Measurements from ENCODE around the gene MMP17.
A peak's percentile ranks its signal among the peaks of the same experiment; 100 is the strongest.

Gene MMP17

DNA sequence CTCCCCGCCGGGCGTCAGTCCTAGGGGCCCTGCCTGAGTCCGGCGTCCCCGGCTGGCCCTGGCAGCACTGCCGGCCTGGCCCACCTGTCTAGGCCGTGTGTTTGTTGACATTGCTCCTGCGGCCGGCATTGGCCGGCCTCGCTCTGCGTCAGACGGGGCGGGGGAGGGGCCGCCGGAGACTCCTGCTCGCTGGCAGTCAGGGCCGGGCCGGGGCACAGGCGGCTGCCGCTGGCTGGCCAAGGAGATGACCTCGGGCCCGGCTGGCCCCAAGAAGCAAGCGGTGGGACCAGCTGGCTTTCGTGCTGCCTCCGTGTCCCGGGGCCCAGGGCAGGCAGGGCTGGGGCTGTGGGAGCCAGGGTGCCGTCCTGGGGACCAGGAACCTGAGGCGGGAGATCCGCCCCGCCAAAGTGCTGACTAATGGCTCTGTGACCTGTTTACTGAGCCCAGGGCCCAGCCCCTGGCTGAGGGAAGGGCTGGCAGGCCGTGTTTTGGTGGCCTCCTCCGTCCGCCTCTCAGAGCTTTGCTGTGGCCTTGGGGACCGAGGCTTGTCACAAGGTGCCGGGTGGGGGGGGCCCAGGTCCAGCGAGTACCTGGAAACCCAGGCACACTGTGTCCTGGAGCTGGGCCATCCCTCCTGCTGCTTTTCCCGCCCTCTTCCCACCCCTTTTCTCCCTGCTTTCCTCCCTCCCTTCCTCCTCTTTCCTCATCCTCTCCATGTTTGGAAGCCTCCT lies 68.1 kb downstream of the MMP17 start:
- no peak for DNase-seq

DNA sequence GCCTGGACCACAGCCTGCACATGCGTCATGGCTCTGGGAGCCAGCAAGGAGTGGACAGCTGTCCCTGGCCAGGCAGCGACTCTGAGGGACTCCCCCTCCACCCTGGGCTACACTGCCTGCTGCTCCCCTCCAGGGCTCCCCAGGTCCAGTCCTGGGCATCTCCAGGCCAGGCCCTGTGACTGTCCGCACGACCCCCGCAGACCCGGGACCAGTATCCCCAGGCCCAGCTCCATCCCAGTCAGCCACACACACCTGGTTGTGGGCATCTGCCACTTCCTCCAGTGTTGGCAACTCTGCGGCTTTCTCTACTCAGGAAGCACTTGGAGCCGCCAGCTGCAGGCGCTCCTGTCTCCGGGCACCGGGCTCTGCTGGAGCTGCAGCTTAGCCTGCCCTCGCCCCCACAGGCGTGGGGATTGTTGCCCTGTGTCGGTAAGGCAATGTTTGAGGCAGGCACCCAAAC lies 68.6 kb downstream of the MMP17 start:
- no peak for DNase-seq

DNA sequence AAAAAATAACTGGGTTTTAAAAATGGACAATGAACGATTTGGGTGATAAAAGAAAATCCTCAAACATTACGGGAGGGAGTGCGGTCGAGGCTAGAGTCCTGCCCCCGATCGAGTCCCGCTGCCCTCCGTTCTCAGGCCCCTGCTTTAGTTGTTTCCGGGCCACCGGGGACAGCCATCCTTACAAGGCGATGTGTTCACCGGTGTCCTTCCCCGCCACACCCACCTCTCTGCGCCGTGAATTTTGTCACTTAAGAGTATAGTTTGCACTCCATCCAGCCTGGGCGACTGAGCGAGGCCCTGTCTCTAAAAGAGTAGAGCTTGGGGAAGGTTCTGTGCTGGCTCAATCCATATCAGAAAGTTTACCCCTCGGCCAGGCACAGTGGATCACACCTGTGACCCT lies 69.1 kb downstream of the MMP17 start:
- DNase-seq: no peak

DNA sequence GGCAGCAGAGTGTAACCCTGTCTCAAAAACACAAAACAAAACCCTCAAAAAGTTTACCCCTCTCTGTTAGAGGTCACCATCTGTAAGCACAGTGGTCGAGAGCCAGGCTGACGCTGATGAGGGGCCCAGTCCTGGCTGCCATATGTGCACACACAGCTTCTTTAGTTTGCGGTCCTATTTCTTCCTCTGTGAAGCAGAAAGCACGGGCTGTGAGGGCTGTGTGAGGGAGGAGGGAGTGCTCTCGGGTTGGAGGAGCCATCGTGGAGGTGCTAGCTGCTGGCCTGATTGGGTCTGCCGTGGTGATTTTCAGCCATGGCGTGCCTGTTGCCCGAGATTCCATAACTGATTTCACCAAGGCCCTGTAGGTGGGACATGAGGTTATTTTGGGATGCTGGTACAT lies 69.7 kb downstream of the MMP17 start:
- DNase-seq: peak; percentile 32

DNA sequence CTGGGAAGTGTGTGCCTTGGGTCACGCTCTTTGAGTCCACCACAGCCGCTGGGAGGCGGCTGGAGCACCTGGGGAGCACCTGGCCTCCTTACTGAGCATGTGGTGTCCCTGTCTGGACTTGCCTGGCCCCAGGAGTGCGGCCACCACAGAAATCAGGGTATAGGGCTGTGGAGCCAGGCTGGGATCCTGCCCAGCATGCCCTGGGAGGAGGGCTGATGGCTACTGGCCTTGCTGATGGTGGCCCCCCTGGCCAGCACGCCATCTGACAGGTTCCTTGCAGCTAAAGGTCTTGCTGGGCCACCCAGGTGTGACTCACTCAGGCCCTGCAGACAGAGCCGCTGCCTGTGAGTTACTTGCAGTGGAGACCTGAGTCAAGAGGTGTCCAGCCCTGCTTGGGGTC lies 72.2 kb downstream of the MMP17 start:
- DNase-seq: no peak

Measured in NCI-H524 treated with DMSO at 0.1 percent for 48 hours (cell line).